Coronary artery (tissue), 2 donors: ENCODE data around the gene TAF11L10.
"Not testable (repeated sequence)": the region's sequence is repeated elsewhere in the genome, so short reads cannot be mapped to it uniquely, and the experiment has no call there.

ENCODE experiments used
- DNase-seq: peaks from one replicate; pipeline ENCODE4 v3.0.0-alpha.2; 2017; ENCODE audit warnings: low spot score
- H3K27ac ChIP-seq, 2 donors: fragments of 200-600 bp; sonication (generic); one replicate each; pipeline ENCODE4 v1.5.1; 2016 to 2019
- H3K4me3 ChIP-seq: fragments of 200-600 bp; sonication (generic); 2 replicates; pipeline ENCODE4 v1.5.1; 2016; ENCODE audit warnings: mild to moderate bottlenecking, moderate library complexity
- CTCF ChIP-seq: fragments of 200-600 bp; sonication (generic); IDR thresholded peaks from one replicate; pipeline ENCODE4 v1.5.1; 2019; ENCODE audit warnings: antibody characterized with exemption

Gene TAF11L10

DNA sequence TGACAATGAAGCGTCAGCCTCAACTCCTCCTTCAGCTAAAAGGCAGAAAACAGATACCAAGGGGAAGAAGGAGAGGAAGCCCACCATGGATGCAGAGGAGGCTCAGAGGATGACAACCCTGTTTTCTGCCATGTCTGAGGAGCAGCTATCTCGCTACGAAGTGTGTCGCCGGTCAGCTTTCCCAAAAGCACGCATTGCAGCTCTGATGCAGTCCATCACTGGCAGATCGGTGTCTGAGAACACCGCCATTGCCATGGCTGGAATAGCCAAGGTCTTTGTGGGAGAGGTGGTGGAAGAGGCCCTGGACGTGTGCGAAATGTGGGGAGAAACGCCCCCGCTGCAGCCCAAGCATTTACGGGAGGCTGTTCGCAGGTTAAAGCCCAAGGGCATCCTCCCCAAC lies 7.3 kb upstream of the TAF11L10 start:
- Histone ChIP-seq H3K27ac (no peak overlapping the region), H3K4me3 (no peak overlapping the region)
- TF ChIP-seq CTCF = no peak
- DNase-seq = no peak

DNA sequence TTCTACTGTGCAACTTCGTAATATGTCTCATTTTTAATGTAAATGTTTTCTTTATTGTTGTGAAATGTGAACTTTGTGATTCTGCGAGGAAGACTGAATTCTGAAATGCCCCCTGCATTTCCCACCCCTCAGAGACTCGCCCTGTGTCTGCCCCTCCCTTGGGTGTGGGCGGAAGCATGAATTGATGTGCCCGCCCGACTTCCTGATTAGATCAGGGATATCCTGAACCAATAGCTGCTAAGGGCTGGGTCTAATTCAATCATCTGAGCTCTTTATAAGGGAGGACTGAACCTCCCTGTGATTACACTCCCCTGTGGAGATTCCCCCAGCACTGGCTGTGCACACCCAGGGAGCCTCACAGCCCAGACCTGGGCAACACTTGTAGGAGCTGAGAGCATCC lies 6.3 kb upstream of the TAF11L10 start, which contains the start of gene TAF11L11:
Gene TAF11L11 (plus strand): TSS at position 304 of the 400 bp plus-strand sequence.
- not testable (repeated sequence) for H3K27ac ChIP-seq, H3K4me3 ChIP-seq, DNase-seq

DNA sequence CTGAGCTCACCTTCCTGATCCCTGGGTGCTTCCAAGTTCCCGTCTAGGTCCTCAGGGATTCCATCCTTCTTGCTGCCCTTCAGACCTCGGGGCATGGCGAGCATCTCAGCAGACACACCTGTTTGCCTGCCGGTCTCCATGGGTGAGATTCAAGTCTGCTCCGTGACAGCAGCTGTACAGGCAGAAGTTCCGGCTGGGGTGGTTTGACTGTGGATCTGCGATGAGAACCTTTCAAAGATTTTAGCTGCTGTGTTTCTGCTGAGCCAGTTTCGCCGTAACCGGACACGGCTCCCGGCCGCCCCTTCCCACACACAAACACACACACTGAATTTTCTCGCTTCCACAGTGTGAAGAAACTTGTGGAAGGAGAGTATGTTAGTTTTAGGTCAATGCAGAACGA lies 3.4 kb downstream of the TAF11L10 start, which contains the start of gene TAF11L9:
Gene TAF11L9 (minus strand): TSS at position 140 of the 400 bp plus-strand sequence.
- DNase-seq, H3K4me3 ChIP-seq, H3K27ac ChIP-seq: not testable (repeated sequence)

- DNase-seq, H3K4me3 ChIP-seq, H3K27ac ChIP-seq: not testable (repeated sequence)
These were observed 6.8 kb downstream of the TAF11L10 start, which contains the start of gene TAF11L8 for GRCh38 chr5:17590860-17591259. Gene TAF11L8 (minus strand): TSS chr5:17590960.

- not testable (repeated sequence) for H3K4me3 ChIP-seq, DNase-seq, H3K27ac ChIP-seq
These were observed 12.0 kb downstream of the TAF11L10 start, which contains the start of gene TAF11L7 for GRCh38 chr5:17585658-17586057. Gene TAF11L7 (minus strand): TSS chr5:17585758.
